Skeletal muscle tissue (tissue), 4 donors: ENCODE data around the gene NUDT3. TPM values are rescaled to one million over a fixed set of nuclear protein-coding genes. Genes with fewer than 3 reads are reported as not detected.
A peak's percentile ranks its signal among the peaks of the same experiment; 100 is the strongest.

Source experiments
- H3K27ac ChIP-seq: one replicate; pipeline ENCODE4 v1.7.0; 2013; ENCODE audit warnings: mild to moderate bottlenecking, low read depth, low read length, inconsistent platforms
- H3K27me3 ChIP-seq, 3 donors: one replicate each; pipeline ENCODE4 v1.7.0; 2013; ENCODE audit warnings: low read length in 3 of 3; ENCODE audit not compliant: control insufficient read depth in 3 of 3, insufficient read depth in 3 of 3
- H3K36me3 ChIP-seq, 3 donors: one replicate each; pipeline ENCODE4 v1.7.0; 2013; ENCODE audit warnings: low read length in 3 of 3; ENCODE audit not compliant: control insufficient read depth in 3 of 3, insufficient read depth in 3 of 3
- H3K4me1 ChIP-seq, 3 donors: one replicate each; pipeline ENCODE4 v1.7.0; 2013; ENCODE audit warnings: low read length in 3 of 3, mild to moderate bottlenecking in 3 of 3; ENCODE audit not compliant: control insufficient read depth in 3 of 3, insufficient read depth in 3 of 3
- H3K4me3 ChIP-seq, 3 donors: one replicate each; pipeline ENCODE4 v1.7.0; 2013; ENCODE audit warnings: low read length in 3 of 3
- H3K9ac ChIP-seq, 3 donors: one replicate each; pipeline ENCODE4 v1.7.0; 2013; ENCODE audit warnings: low read length in 3 of 3, mild to moderate bottlenecking in 3 of 3, moderate library complexity in 2 of 3, low read depth in 1 of 3
- H3K9me3 ChIP-seq, 3 donors: one replicate each; pipeline ENCODE4 v1.7.0; 2013; ENCODE audit warnings: low read length in 3 of 3; ENCODE audit not compliant: control insufficient read depth in 3 of 3
- total RNA-seq: library from RNA; depleted of rRNA; stranded (reverse); fragments of >200 nt; gene quantifications from one replicate; pipeline ENCODE4 v1.2.3, GENCODE V29; 2014
- donor health status: Osteomylitis.

Gene NUDT3
- total RNA-seq, 1 donor from 2014 or later, result 28.7 TPM

- peaks cover 32 to 46% (median 36%) of the 10 kb centered on the region in 3 donors for H3K4me1 ChIP-seq
These were observed 110.7 kb downstream of the NUDT3 start for GRCh38 chr6:34281702-34282334.

GRCh38 chr6:34280216-34280615 is 112.3 kb downstream of the NUDT3 start:
- Histone ChIP-seq H3K4me1 (peaks cover 36 to 58% (median 51%) of the 10 kb centered on the region in 3 donors), H3K9ac (no peak overlapping the region), H3K4me3 (no peak overlapping the region), H3K9me3 (no peaks in the 10 kb centered on the region), H3K27ac (no peak overlapping the region), H3K36me3 (peaks cover 3 to 13% (median 10%) of the 10 kb centered on the region in 3 donors), H3K27me3 (no peaks in the 10 kb centered on the region)

More at GRCh38 chr6:34281702-34282334, 110.7 kb downstream of the NUDT3 start:
- no peak overlapping the region for H3K9ac ChIP-seq
- H3K27me3 ChIP-seq, result no peaks in the 10 kb centered on the region
- no peak overlapping the region for H3K27ac ChIP-seq
- no peak overlapping the region for H3K4me3 ChIP-seq
- no peaks in the 10 kb centered on the region for H3K9me3 ChIP-seq
- H3K36me3 ChIP-seq, result peaks cover 3 to 15% (median 10%) of the 10 kb centered on the region in 3 donors

- Histone ChIP-seq H3K27ac (no peak overlapping the region), H3K27me3 (no peaks in the 10 kb centered on the region), H3K4me3 (no peak overlapping the region), H3K36me3 (peaks cover 0 to 9% (median 1%) of the 10 kb centered on the region in 3 donors), H3K9me3 (no peaks in the 10 kb centered on the region), H3K4me1 (peaks cover 38 to 55% (median 52%) of the 10 kb centered on the region in 3 donors), H3K9ac (no peak overlapping the region)
These were observed 113.6 kb downstream of the NUDT3 start for GRCh38 chr6:34278833-34279232.

GRCh38 chr6:34277763-34278112 is 114.7 kb downstream of the NUDT3 start:
- peaks cover 0 to 5% (median 0%) of the 10 kb centered on the region in 3 donors for H3K36me3 ChIP-seq
- peaks cover 38 to 56% (median 53%) of the 10 kb centered on the region in 3 donors for H3K4me1 ChIP-seq
- H3K27me3 ChIP-seq, result no peaks in the 10 kb centered on the region
- H3K9ac ChIP-seq, result no peak overlapping the region
- H3K9me3 ChIP-seq, result no peaks in the 10 kb centered on the region
- peak overlapping the region in 1 of 3 donors; percentile 60 for H3K4me3 ChIP-seq
- H3K27ac ChIP-seq, result peak overlapping the region; percentile 76

GRCh38 chr6:34276881-34277762 is 115.3 kb downstream of the NUDT3 start:
- no peaks in the 10 kb centered on the region for H3K27me3 ChIP-seq
- H3K9me3 ChIP-seq, result no peaks in the 10 kb centered on the region
- H3K9ac ChIP-seq, result peak overlapping the region; percentile 26 to 35 (median 33)
- H3K27ac ChIP-seq, result peak overlapping the region; percentile 76
- H3K4me3 ChIP-seq, result peak overlapping the region in 1 of 3 donors; percentile 60
- peaks cover 38 to 55% (median 51%) of the 10 kb centered on the region in 3 donors for H3K4me1 ChIP-seq
- H3K36me3 ChIP-seq, result peaks cover 0 to 5% (median 0%) of the 10 kb centered on the region in 3 donors

GRCh38 chr6:34276191-34276590 is 116.3 kb downstream of the NUDT3 start:
- Histone ChIP-seq H3K4me1 (peaks cover 35 to 53% (median 49%) of the 10 kb centered on the region in 3 donors), H3K27ac (peak overlapping the region; percentile 76), H3K4me3 (no peak overlapping the region)

GRCh38 chr6:34275128-34275804 is 117.2 kb downstream of the NUDT3 start:
- Histone ChIP-seq H3K27ac (no peak overlapping the region), H3K4me3 (peak overlapping the region in 1 of 3 donors; percentile 14), H3K9me3 (no peaks in the 10 kb centered on the region), H3K9ac (no peak overlapping the region), H3K36me3 (peaks cover 0 to 5% (median 0%) of the 10 kb centered on the region in 3 donors), H3K27me3 (no peaks in the 10 kb centered on the region), H3K4me1 (peaks cover 35 to 53% (median 49%) of the 10 kb centered on the region in 3 donors)

More at GRCh38 chr6:34276191-34276590, 116.3 kb downstream of the NUDT3 start:
- Histone ChIP-seq H3K9me3 (no peaks in the 10 kb centered on the region), H3K27me3 (no peaks in the 10 kb centered on the region), H3K9ac (no peak overlapping the region), H3K36me3 (peaks cover 0 to 5% (median 0%) of the 10 kb centered on the region in 3 donors)

GRCh38 chr6:34274129-34274528 is 118.3 kb downstream of the NUDT3 start:
- no peaks in the 10 kb centered on the region for H3K36me3 ChIP-seq
- H3K27ac ChIP-seq, result no peak overlapping the region
- H3K27me3 ChIP-seq, result no peaks in the 10 kb centered on the region
- H3K4me3 ChIP-seq, result no peak overlapping the region
- no peak overlapping the region for H3K9ac ChIP-seq
- peaks cover 32 to 49% (median 38%) of the 10 kb centered on the region in 3 donors for H3K4me1 ChIP-seq
- H3K9me3 ChIP-seq, result no peaks in the 10 kb centered on the region

- Histone ChIP-seq H3K9me3 (no peaks in the 10 kb centered on the region), H3K4me1 (peaks cover 25 to 41% (median 30%) of the 10 kb centered on the region in 3 donors), H3K27me3 (no peaks in the 10 kb centered on the region), H3K9ac (no peak overlapping the region), H3K27ac (no peak overlapping the region), H3K4me3 (no peak overlapping the region), H3K36me3 (no peaks in the 10 kb centered on the region)
These were observed 119.1 kb downstream of the NUDT3 start for GRCh38 chr6:34273242-34273805.
